Caco-2 (cell line): ENCODE results near the gene ATP1A2. TPM values are rescaled to one million over a fixed set of nuclear protein-coding genes. Genes with fewer than 3 reads are reported as not detected.

Experiments
- BruUV-seq: library from RNA; stranded (reverse); fragments of 400-500 nt; replicated peaks from 2 replicates; lab custom pipeline; 2021; lab: Mats Ljungman, UMichigan
- CTCF ChIA-PET: fragments of 300-600 bp; sonication (Branson Sonifier 250); formaldehyde crosslinking; loops from one replicate; lab custom pipeline; 2022; ENCODE audit warnings: antibody characterized with exemption; lab: Charles Lee
- POLR2A ChIA-PET: fragments of 300-600 bp; sonication (Branson Sonifier 250); formaldehyde crosslinking; loops from one replicate; lab custom pipeline; 2022; ENCODE audit warnings: antibody characterized with exemption; lab: Charles Lee
- DNase-seq, 2 experiments: peaks; one replicate each; pipeline versions ENCODE4 v3.0.0 to v3.0.0-alpha.2; 2020 to 2022
- H3K27me3 ChIP-seq: replicated peaks from 2 replicates; pipeline ENCODE4 v1.6.0; 2011; ENCODE audit warnings: low read length; ENCODE audit not compliant: control insufficient read depth, insufficient read depth
- H3K36me3 ChIP-seq: 2 replicates; pipeline ENCODE4 v1.5.1; 2011; ENCODE audit warnings: low read length; ENCODE audit not compliant: control insufficient read depth, insufficient read depth
- H3K4me1 ChIP-seq: fragments of 250-450 bp; sonication (Bioruptor Pico); 2 replicates; pipeline ENCODE4 v1.5.1; 2020; ENCODE audit warnings: mild to moderate bottlenecking
- H3K4me3 ChIP-seq: 2 replicates; pipeline ENCODE4 v1.5.1; 2011; ENCODE audit warnings: low read depth, mild to moderate bottlenecking, control low read depth, low read length
- H3K9me3 ChIP-seq: fragments of 250-450 bp; sonication (Bioruptor Pico); 2 replicates; pipeline ENCODE4 v1.5.1; 2020; ENCODE audit warnings: mild to moderate bottlenecking, moderate library complexity
- H3K27ac Mint-ChIP-seq: one replicate; pipeline ENCODE4 v1.8.0; 2022; ENCODE audit warnings: mixed read lengths; ENCODE audit not compliant: unreplicated experiment
- H3K27me3 Mint-ChIP-seq: one replicate; pipeline ENCODE4 v1.8.0; 2022; ENCODE audit warnings: mixed read lengths; ENCODE audit not compliant: insufficient read depth, unreplicated experiment
- H3K36me3 Mint-ChIP-seq: one replicate; pipeline ENCODE4 v1.8.0; 2022; ENCODE audit warnings: mild to moderate bottlenecking, mixed read lengths; ENCODE audit not compliant: insufficient read depth, unreplicated experiment
- H3K4me1 Mint-ChIP-seq: one replicate; pipeline ENCODE4 v1.8.0; 2022; ENCODE audit warnings: low read depth, mixed read lengths; ENCODE audit not compliant: unreplicated experiment
- H3K4me3 Mint-ChIP-seq: one replicate; pipeline ENCODE4 v1.8.0; 2022; ENCODE audit warnings: mild to moderate bottlenecking, moderate library complexity, mixed read lengths; ENCODE audit not compliant: unreplicated experiment
- H3K9me3 Mint-ChIP-seq: one replicate; pipeline ENCODE4 v1.8.0; 2022; ENCODE audit warnings: mixed read lengths; ENCODE audit not compliant: unreplicated experiment
- CTCF ChIP-seq, 2 experiments: fragments of 200-600 bp in 1 of 2; IDR thresholded peaks; 1 replicate in 1 of 2; 2 replicates in 1 of 2; pipeline versions ENCODE4 v1.5.1 to v1.8.0; 2011 to 2022; ENCODE audit warnings: antibody characterized with exemption in 1 of 2, control low read depth in 1 of 2, inconsistent platforms in 1 of 2, low read depth in 1 of 2, low read length in 1 of 2, mild to moderate bottlenecking in 1 of 2, moderate library complexity in 1 of 2; ENCODE audit not compliant: insufficient read depth in 1 of 2, severe bottlenecking in 1 of 2, unreplicated experiment in 1 of 2
- intact Hi-C: fragments of 100-400 bp; cut with micrococcal nuclease; formaldehyde crosslinking; loops from one replicate; pipeline ENCODE4 v1.10.0; 2022; ENCODE audit not compliant: unreplicated experiment
- total RNA-seq: library from RNA; stranded (reverse); gene quantifications from 2 replicates; pipeline ENCODE4 v1.2.3, GENCODE V29; 2022

The ATP1A2 gene
- total RNA-seq, 1 experiment from 2014 or later: 0.36 TPM

- no peaks in the 10 kb centered on the region for H3K9me3 Mint-ChIP-seq
- H3K36me3 ChIP-seq: no peaks in the 10 kb centered on the region
- POLR2A ChIA-PET: interaction anchor here (0.5 kb wide), 1 partner anchor 10 kb away, joined by 4 read pairs; no protein-coding TSS in a partner anchor
- no peaks in the 10 kb centered on the region for H3K27me3 Mint-ChIP-seq
- H3K9me3 ChIP-seq: no peaks in the 10 kb centered on the region
- CTCF ChIA-PET: interaction anchor here (0.8 kb wide), 1 partner anchor 9 kb away, joined by 3 read pairs; no protein-coding TSS in a partner anchor
- no peak for TF ChIP-seq CTCF (IDR thresholded peaks at IDR 0.05; ENCODE audit: insufficient read depth in 1 of 2, low read depth in 1 of 2, low read length in 1 of 2, severe bottlenecking in 1 of 2, unreplicated experiment in 1 of 2)
- no peak overlapping the region for H3K4me3 Mint-ChIP-seq
- no peak for DNase-seq
- H3K27me3 ChIP-seq: no peaks in the 10 kb centered on the region
- no peaks in the 10 kb centered on the region for H3K36me3 Mint-ChIP-seq
- intact Hi-C loops: loop anchor here (10.0 kb wide), 1 partner anchor 152 kb away; no protein-coding TSS in a partner anchor
- no peak overlapping the region for H3K4me3 ChIP-seq
- H3K27ac Mint-ChIP-seq: no peak overlapping the region
- no peaks in the 10 kb centered on the region for H3K4me1 ChIP-seq
- BruUV-seq: no TSS peak
- peaks cover 7% of the 10 kb centered on the region for H3K4me1 Mint-ChIP-seq
These were observed 28.4 kb upstream of the ATP1A2 start for GRCh38 chr1:160087118-160087662.

- no peak for TF ChIP-seq CTCF (IDR thresholded peaks at IDR 0.05; ENCODE audit: insufficient read depth in 1 of 2, low read depth in 1 of 2, low read length in 1 of 2, severe bottlenecking in 1 of 2, unreplicated experiment in 1 of 2)
- H3K27me3 Mint-ChIP-seq: no peaks in the 10 kb centered on the region
- no peak for DNase-seq
- no peak overlapping the region for H3K4me3 Mint-ChIP-seq
- H3K9me3 Mint-ChIP-seq: no peaks in the 10 kb centered on the region
- no peaks in the 10 kb centered on the region for H3K27me3 ChIP-seq
- ChIA-PET POLR2A (no interaction called here), CTCF (no interaction called here)
- H3K36me3 Mint-ChIP-seq: no peaks in the 10 kb centered on the region
- intact Hi-C loops: loop anchor here (10.0 kb wide), 1 partner anchor 155 kb away; no protein-coding TSS in a partner anchor
- H3K27ac Mint-ChIP-seq: no peak overlapping the region
- H3K4me1 ChIP-seq: no peaks in the 10 kb centered on the region
- BruUV-seq: no TSS peak
- no peaks in the 10 kb centered on the region for H3K9me3 ChIP-seq
- H3K4me3 ChIP-seq: no peak overlapping the region
- H3K36me3 ChIP-seq: no peaks in the 10 kb centered on the region; the same call in 1 of the 2 replicates
- peaks cover 7% of the 10 kb centered on the region for H3K4me1 Mint-ChIP-seq
These were observed 25.7 kb upstream of the ATP1A2 start for GRCh38 chr1:160089883-160090282.

- H3K27ac Mint-ChIP-seq: no peak overlapping the region
- no peak overlapping the region for H3K4me3 ChIP-seq
- no peaks in the 10 kb centered on the region for H3K27me3 Mint-ChIP-seq
- H3K9me3 ChIP-seq: no peaks in the 10 kb centered on the region
- TF ChIP-seq CTCF (IDR thresholded peaks at IDR 0.05; ENCODE audit: insufficient read depth in 1 of 2, low read depth in 1 of 2, low read length in 1 of 2, severe bottlenecking in 1 of 2, unreplicated experiment in 1 of 2): no peak
- H3K4me1 ChIP-seq: no peaks in the 10 kb centered on the region
- no peak overlapping the region for H3K4me3 Mint-ChIP-seq
- ChIA-PET CTCF (no interaction called here), POLR2A (no interaction called here)
- no peaks in the 10 kb centered on the region for H3K36me3 Mint-ChIP-seq
- intact Hi-C loops: no loop called here
- H3K9me3 Mint-ChIP-seq: no peaks in the 10 kb centered on the region
- peaks cover 6% of the 10 kb centered on the region for H3K4me1 Mint-ChIP-seq
- no peaks in the 10 kb centered on the region; the same call in 1 of the 2 replicates for H3K36me3 ChIP-seq
- no TSS peak for BruUV-seq
- no peaks in the 10 kb centered on the region for H3K27me3 ChIP-seq
- no peak for DNase-seq
These were observed 24.8 kb upstream of the ATP1A2 start for GRCh38 chr1:160090760-160091159.
